SK-N-MC (cell line): ENCODE data around the gene SYPL2.

Source experiments
- EZH2 ChIP-seq: fragments of 200-600 bp; sonication (generic); IDR thresholded peaks from one replicate; pipeline ENCODE4 v1.6.1; 2017; ENCODE audit warnings: antibody characterized with exemption
- POLR2AphosphoS5 ChIP-seq: IDR thresholded peaks from 2 replicates; pipeline ENCODE4 v1.6.1; 2012; ENCODE audit warnings: mild to moderate bottlenecking, low read depth, low read length, borderline replicate concordance

DNA sequence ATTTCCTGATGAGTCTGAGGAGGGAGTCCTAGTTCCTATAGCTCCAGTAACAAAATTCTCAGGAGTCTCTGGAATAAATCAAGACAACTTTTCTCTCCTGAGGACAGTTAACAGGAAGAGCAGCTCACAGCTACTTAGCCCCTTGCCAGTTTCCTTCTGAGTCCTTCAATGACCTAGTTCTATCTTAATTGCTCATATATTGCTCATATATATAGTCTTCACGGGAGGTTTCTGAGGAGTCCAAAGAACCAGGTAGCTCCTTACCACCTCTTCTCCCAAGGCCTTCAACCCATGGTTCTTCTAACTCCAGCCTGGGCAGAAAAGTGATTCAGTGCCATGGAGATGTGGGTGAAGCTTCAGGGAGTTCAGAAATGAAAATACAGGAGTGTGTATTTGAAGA, 38.6 kb downstream of the SYPL2 start:
- TF ChIP-seq EZH2 (no peak), POLR2AphosphoS5 (no peak)
